NCI-H128 (cell line): ENCODE results near the gene GRK5.

ENCODE experiments used
- DNase-seq: peaks from one replicate; lab custom pipeline; 2025; ENCODE audit not compliant: unreplicated experiment; lab: John Stamatoyannopoulos, UW

Gene GRK5

DNA sequence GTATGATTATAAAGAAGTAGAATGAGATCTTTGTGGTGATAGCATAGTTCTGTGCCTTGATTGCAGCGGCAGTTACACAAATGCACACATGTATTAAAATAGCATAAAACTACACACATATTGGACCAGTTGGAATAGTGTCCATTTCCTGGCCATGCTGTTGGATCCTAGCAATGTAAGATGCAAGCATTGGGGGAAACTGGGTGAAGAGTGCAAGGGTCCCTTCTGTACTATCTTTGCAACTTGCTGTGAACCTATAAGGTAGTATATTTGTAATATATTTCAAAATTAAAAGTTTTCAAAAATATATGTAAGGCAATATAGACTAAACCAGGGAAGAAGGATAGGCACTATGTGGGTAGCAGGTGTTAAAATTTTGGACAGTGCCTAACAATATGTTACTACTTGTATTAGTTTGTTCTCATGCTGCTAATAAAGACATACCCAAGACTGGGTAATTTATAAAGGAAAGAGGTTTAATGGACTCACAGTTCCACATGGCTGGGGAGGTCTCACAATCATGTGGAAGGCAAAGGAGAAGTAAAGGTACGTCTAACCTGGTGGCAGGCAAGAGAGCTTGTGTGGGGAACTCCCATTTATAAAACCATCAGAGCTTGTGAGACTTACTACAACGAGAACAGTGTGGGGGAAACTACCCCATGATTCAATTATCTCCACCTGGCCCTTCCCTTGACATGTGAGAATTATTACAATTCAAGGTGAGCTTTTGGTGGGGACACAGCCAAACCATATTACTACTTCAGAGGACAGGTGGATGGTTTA, 263.7 kb downstream of the GRK5 start:
- no peak for DNase-seq

- no peak for DNase-seq
These were observed 266.4 kb downstream of the GRK5 start for GRCh38 chr10:119473771-119474170.

- DNase-seq: no peak
These were observed 267.2 kb downstream of the GRK5 start for GRCh38 chr10:119474606-119475005.

DNA sequence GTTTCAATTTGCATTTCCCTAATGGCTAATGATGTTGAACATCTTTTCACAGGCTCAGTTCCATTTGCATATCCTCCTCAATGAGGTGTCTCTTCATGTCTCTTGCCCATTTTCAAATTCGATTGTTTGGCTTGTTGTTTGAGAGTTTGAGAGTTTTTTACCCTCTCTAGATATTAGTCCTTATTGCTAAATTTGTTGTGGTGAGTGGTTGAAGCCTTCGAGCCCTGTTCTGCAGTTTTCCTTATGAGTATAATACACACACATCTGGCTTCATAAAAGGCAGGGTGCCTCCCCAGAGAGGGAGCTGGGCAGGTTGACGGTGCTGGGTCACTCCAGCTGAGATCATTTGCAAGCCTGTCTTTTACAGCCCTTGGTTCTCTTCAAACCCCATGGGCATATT, 270.1 kb downstream of the GRK5 start:
- DNase-seq: no peak

DNA sequence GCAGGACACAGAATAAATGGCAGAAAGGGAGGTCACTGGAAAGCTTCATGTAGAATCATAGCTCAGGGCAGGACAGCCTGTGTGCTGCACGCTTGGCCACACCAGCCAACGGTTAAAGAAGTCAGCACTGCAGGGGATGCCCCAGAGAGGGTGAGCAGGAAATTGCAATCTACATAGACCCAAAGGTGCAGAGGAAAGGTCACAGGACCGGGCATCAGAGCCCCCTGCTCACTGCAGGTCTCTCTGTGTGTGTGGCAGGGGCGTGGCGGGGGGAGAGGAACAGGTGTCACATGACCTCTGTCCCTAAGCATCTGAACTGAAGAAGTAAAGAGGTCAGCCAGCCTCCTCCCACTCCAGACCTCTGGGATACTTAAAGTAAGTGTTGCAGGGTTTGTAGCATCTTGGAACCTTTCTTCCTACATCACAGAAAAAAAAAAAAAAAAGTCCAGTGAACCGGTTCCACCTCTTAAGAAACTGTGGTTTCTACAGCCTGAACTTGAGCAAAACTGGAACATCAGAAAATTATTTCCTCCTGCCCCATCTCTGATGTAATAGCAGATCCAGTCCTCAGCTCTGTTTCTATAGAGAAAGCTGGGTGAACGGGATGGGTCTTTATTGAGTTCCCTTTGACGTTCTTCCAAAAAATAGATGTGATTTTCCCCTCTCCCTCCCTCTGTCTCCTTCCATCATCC, 270.9 kb downstream of the GRK5 start:
- DNase-seq: no peak

- DNase-seq: no peak
These were observed 271.5 kb downstream of the GRK5 start for GRCh38 chr10:119478811-119479341.

- DNase-seq: no peak
These were observed 272.2 kb downstream of the GRK5 start for GRCh38 chr10:119479532-119479931.

- DNase-seq: no peak
These were observed 273.3 kb downstream of the GRK5 start for GRCh38 chr10:119480667-119481066.

GRCh38 chr10:119481781-119482426, 274.5 kb downstream of the GRK5 start:
- DNase-seq: no peak

DNA sequence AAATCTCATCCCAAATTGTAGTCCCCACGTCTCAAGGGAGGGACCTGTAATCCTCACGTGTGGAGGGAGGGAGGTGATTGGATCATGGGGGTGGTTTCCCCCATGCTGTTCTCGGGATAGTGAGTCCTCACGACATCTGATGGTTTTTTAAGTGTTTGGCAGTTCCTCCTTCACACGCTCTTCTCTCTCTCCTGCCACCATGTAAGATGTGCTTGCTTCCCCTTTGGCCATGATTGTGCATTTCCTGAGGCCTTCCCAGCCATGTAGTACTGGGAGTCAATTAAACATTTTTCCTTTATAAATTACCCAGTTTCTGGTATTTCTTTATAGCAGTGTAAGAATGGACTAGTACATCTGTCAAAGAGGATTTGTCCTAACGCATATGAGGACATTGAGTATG, 275.6 kb downstream of the GRK5 start:
- DNase-seq: no peak

GRCh38 chr10:119483839-119484238, 276.5 kb downstream of the GRK5 start:
- no peak for DNase-seq

GRCh38 chr10:119488675-119489074, 281.3 kb downstream of the GRK5 start:
- no peak for DNase-seq

DNA sequence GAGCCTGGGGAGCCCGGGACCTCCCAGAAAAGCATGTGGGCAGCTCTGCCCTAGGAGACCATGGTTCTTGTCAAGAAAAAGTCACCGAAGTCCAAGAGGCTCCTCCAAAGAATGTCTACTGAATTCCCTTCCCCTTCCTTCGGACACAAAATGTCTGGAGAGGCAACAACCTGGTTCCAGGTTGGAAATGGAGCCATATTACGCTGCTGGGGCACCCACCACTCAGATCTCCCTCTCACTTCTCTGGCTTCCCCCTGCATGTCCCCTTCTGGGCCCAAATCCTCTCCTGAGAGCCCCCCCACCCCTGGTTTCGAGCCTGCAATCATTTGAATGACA, 282.6 kb downstream of the GRK5 start:
- no peak for DNase-seq

GRCh38 chr10:119491966-119492757, 284.8 kb downstream of the GRK5 start:
- DNase-seq: no peak

- no peak for DNase-seq
These were observed 285.8 kb downstream of the GRK5 start for GRCh38 chr10:119493155-119493554.

DNA sequence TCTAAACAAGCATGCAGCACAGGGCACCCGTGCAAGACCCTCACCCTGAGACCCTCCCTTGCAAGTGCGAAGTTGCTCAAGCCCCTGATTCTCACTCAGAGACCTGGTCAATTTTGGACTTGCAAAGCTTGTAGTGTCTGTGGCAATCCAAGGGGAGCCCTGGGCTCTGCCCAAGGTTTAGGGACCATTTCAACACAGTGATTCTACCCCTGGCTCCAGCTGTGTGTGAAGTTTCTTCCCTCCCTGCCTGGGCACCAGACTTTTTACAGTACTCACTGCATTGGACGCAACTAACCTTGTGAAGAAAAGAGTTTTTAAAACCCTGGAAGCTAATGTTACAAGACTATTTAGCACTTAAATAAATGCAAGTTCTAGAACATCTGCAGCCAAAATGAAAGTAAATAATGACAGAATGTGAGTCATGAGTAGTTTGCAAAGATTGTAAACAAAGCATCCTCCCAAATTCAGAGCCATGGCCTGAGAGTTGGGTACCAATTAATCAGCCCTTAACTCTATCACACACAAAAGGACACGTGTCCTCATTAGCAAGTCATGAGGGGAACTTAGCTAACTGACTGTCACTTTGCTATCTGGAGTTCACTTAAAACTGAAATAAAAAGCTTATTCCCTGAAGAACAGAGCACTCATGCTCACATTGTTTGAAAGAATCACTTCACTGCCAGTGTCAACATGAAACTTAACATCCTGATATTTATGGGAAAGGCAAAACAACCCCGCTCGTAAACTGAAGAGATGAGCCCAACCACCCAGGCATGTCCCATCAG, 287.1 kb downstream of the GRK5 start:
- DNase-seq: no peak

DNA sequence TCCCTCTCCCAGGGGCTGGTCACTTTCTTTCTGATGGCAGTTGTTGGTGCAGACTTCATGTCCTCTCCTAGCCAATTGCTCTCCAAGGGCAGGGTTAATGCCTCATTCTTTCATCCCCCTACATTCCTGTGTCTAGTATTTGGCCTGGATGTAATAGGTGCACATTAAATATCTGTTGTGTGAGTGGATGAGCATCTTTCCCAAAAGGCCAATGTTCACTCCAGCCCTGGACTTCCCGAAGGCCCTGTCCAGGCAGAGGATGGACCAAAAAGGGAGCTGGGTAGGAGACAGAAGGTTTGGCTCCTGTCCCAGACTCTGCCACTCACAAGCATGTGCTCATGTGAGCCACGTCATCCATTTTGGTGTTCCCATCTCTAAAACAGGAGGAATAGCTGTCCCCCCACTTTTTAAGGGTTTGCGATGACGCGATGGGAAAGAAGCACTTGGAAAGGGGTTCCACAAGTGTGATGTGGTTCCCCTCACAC, 287.7 kb downstream of the GRK5 start:
- DNase-seq: no peak

- DNase-seq: no peak
These were observed 288.2 kb downstream of the GRK5 start for GRCh38 chr10:119495545-119495944.

DNA sequence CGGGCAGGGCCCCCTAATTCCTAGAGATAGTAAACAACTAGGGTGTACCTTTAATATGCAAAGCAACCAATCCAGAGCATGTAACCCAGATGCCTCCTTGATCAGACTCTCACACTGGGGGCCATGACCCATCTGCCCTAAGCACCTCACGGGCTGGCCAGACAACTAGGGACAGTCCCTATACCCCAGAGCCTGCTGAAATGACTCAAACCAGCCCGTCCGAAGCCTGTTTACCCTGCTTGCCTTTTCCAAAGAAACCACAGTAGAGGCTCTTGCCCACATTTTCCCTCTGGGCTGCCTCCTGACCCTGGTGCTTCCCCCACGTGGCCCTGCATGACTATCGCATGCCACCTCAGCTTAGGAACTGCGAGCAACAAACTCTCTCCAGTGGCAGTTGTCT, 288.9 kb downstream of the GRK5 start:
- DNase-seq: no peak

DNA sequence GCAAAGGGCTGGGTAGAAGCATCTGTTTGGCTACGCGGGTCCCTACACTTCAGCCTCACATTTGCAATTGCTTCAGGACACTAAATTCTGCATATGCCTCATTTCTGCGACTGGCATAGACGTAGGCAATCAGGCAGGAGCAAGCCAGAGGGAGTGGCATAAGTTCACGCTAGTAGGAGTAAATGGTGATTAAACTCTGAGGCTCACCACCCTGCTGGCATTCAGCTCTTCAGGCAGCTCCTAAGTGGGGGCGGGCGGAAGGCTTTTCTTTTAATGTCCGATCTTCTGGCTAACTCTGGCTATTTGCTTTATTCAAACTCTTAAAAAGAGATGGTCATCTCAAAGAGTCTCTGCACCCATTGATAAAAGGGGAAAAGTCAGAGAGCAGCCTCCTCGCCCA, 289.9 kb downstream of the GRK5 start:
- no peak for DNase-seq
